Measurements from ENCODE around the gene ELMO2.

The ELMO2 gene

DNA sequence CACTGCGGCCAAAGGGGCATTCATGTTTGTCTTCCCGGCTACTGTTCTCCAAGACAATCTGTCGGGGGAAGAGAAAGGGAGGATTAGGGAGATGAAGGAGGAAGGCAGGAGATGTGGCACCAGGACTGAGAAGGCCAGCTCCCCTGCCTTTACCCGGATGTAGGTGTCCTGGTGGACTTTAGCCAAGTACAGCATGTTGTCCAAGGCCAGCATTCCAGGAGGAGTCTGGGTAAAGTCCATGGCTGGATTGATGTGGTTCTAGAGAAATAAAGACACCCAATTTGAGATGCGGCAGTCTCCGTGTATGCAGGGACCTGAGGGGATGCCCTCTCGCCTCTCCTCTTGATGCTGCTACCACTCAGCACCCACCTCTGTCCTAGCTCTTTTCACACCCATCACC is 32.0 kb downstream of the ELMO2 start:
- TF ChIP-seq, protein P1, sequence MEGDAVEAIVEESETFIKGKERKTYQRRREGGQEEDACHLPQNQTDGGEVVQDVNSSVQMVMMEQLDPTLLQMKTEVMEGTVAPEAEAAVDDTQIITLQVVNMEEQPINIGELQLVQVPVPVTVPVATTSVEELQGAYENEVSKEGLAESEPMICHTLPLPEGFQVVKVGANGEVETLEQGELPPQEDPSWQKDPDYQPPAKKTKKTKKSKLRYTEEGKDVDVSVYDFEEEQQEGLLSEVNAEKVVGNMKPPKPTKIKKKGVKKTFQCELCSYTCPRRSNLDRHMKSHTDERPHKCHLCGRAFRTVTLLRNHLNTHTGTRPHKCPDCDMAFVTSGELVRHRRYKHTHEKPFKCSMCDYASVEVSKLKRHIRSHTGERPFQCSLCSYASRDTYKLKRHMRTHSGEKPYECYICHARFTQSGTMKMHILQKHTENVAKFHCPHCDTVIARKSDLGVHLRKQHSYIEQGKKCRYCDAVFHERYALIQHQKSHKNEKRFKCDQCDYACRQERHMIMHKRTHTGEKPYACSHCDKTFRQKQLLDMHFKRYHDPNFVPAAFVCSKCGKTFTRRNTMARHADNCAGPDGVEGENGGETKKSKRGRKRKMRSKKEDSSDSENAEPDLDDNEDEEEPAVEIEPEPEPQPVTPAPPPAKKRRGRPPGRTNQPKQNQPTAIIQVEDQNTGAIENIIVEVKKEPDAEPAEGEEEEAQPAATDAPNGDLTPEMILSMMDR (IDR thresholded peaks at IDR 0.05; ENCODE audit: low read depth, low read length, missing control alignments): no peak
- H3K4me3 ChIP-seq (ENCODE audit: low read depth, low read length): no peak overlapping the region
- in situ Hi-C loops (cut with HindIII; ENCODE audit: low sequenced_read_pairs): no loop called here
- DNase-seq (ENCODE audit: low read depth): no peak

GRCh38 chr20:46371656-46372055 is 34.8 kb downstream of the ELMO2 start:
- no peak for DNase-seq (ENCODE audit: low read depth)
- H3K4me3 ChIP-seq (ENCODE audit: low read depth, low read length): no peak overlapping the region
- TF ChIP-seq, protein P1 (IDR thresholded peaks at IDR 0.05; ENCODE audit: low read depth, low read length, missing control alignments): no peak
- in situ Hi-C loops (cut with HindIII; ENCODE audit: low sequenced_read_pairs): no loop called here

DNA sequence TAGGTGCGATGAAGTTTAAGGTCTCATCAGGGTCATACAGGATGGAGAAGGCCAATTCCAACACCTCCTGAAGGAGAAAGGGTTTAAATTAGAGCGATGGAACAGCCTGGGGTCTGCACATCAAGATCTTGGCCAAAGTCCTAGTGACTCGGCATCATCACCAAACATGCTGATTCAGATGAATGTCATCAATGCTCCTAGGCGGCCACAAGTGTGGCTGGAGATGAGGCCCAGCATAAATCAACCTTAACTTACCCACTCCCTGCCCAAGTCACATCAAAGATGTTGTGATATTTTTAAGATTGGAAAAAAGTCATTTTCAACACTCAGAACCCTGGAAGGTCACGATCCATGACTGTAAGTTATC is 37.5 kb downstream of the ELMO2 start:
- in situ Hi-C loops (cut with HindIII; ENCODE audit: low sequenced_read_pairs): no loop called here
- TF ChIP-seq, protein P1 (IDR thresholded peaks at IDR 0.05; ENCODE audit: low read depth, low read length, missing control alignments): no peak
- H3K4me3 ChIP-seq (ENCODE audit: low read depth, low read length): no peak overlapping the region
- DNase-seq (ENCODE audit: low read depth): no peak

- DNase-seq (ENCODE audit: low read depth): no peak
These were observed 38.2 kb downstream of the ELMO2 start for GRCh38 chr20:46367967-46368901.

DNA sequence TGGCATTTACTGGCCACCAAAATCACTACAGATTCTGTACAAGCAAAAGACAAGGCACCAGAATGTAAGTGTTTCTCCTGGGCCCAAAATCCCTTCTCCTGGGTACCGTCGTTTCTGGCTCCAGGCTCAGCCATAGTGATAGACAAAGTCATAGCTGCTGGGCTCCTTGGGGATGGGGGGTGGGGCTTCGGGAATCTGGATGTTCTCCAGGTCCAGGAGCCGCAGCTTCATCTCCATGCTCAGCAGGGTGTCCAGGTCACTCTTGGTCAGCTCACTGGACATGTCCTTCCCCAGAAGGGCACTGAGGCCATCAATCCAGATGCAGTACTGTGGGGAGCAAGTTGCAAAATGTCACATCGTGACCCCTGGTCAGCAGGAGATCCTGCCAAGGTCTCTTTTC is 39.2 kb downstream of the ELMO2 start:
- TF ChIP-seq, protein P1 (IDR thresholded peaks at IDR 0.05; ENCODE audit: low read depth, low read length, missing control alignments): no peak
- in situ Hi-C loops (cut with HindIII; ENCODE audit: low sequenced_read_pairs): no loop called here
- DNase-seq (ENCODE audit: low read depth): no peak
- H3K4me3 ChIP-seq (ENCODE audit: low read depth, low read length): no peak overlapping the region

More at GRCh38 chr20:46367967-46368901, 38.2 kb downstream of the ELMO2 start:
- TF ChIP-seq, protein P1 (IDR thresholded peaks at IDR 0.05; ENCODE audit: low read depth, low read length, missing control alignments): no peak
- H3K4me3 ChIP-seq (ENCODE audit: low read depth, low read length): no peak overlapping the region
- in situ Hi-C loops (cut with HindIII; ENCODE audit: low sequenced_read_pairs): no loop called here

DNA sequence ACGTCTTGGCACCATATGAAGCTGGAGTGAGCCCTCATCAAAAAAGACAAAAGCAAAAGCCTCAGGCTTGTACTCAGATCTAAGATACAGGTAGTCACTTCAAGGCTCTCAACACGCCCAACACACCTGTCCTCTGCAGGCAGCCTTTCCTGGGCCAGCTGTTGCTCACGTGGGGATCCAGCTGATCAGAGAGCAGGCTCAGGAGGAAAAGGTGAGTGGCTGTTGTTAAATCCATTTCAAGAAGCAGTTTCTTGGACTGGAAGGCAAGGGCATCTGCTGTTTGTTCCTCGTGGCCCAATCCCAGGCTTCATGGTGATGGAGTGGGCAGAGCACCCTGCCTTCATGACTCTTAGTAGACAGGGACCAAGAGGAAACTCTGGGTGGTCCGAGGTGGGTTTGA is 39.6 kb downstream of the ELMO2 start:
- TF ChIP-seq, protein P1 (IDR thresholded peaks at IDR 0.05; ENCODE audit: low read depth, low read length, missing control alignments): no peak
- DNase-seq (ENCODE audit: low read depth): no peak
- in situ Hi-C loops (cut with HindIII; ENCODE audit: low sequenced_read_pairs): no loop called here
- no peak overlapping the region for H3K4me3 ChIP-seq (ENCODE audit: low read depth, low read length)

All from astrocyte of the cerebellum (primary cell).